Measurements from ENCODE around the gene MICOS13.
"Not testable (repeated sequence)": the region's sequence is repeated elsewhere in the genome, so short reads cannot be mapped to it uniquely, and the experiment has no call there.

The MICOS13 gene

DNA sequence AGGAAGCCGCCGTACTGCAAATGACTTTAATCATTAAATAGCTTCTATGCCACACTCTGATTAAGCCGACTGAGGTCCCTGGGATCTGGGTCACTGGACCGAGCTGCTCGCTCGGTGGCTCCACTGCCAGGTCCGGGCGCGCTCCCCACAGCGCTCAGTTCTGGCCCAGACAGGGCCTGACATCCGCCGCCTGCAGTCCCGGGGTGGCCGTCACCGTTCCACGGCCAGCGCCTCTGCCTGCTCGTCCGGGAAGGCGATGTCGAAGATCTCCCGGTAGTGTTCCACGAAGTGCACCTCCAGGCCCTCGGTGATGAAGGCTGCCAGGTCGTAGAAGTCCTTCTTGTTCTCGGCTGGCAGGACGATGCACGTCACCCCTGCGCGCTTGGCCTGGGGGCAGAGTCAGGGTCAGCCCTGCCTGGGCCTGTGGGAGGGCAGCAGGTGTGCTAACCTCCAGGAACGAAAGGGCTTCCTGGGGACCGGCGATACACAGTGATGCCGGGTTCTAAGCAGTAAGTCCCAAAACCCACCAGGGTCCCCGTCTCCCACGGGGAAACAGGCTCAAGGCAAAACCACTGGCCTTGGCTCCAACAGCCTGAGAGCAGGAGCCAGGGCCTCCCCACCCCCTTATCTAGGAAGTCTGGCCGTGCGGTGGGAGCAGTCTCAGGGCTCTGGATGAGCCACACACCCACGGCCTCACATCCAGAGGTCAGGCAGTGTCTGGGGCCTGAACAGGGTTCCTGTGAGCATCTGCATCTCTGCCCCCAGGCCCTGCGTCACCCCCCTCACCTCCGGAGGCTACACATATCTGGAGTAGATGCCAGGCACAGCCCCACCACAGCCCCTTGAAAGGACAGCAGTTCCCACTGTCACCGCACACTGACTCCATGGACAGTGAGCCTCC lies 11.8 kb upstream of the MICOS13 start:
- Histone ChIP-seq H3K4me1 (ENCODE audit: control insufficient read depth in 1 of 2, insufficient read depth in 2 of 2, low read length in 2 of 2) (peaks cover 0 to 25% of the 10 kb centered on the region in 2 donors), H3K36me3 (ENCODE audit: control insufficient read depth in 1 of 2, insufficient read depth in 2 of 2, low read length in 2 of 2) (peaks cover 18 to 52% of the 10 kb centered on the region in 2 donors), H3K4me3 (ENCODE audit: low read depth in 1 of 2, low read length in 2 of 2) (peak overlapping the region in 1 of 2 donors; percentile 79), H3K27me3 (ENCODE audit: low read depth, low read length) (no peaks in the 10 kb centered on the region), H3K9me3 (ENCODE audit: control insufficient read depth in 1 of 2, low read length in 2 of 2) (no peaks in the 10 kb centered on the region), H3K27ac (ENCODE audit: low read length) (no peak overlapping the region)

DNA sequence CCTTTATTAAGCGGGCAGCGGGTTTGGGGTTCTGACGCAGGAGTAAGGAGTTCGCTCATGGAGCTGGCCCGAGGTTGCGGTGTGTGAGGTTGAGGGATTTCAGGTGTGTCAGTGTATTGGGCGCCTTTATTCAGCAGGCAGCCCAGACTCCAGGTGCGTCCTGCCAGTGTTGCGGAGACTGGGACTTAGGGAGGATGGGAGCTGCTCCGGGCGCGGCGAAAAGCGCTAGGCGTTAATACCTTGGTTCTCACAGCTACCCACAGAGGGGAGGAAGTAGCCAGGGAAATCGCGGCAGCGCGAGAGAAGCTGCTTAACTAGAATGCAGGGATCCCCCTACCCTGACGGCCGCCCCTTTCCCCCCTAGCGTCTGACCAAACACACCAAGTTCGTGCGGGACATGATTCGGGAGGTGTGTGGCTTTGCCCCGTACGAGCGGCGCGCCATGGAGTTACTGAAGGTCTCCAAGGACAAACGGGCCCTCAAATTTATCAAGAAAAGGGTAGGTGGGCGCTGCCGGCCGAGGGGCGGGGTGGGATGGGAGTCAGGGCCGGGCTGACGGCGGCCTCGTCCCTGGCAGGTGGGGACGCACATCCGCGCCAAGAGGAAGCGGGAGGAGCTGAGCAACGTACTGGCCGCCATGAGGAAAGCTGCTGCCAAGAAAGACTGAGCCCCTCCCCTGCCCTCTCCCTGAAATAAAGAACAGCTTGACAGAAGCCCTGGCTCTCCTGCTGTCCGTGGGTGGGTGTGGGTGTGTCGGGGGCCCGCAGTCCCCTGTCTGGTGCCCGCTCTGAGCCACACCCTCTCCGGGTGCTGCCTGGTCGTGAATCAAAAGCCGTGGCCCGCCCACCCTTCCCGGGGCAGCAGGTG lies 10.9 kb upstream of the MICOS13 start:
- H3K36me3 ChIP-seq (ENCODE audit: control insufficient read depth in 1 of 2, insufficient read depth in 2 of 2, low read length in 2 of 2) = peaks cover 18 to 43% of the 10 kb centered on the region in 2 donors
- H3K4me3 ChIP-seq (ENCODE audit: low read depth in 1 of 2, low read length in 2 of 2) = peak overlapping the region; percentile 79 to 83
- no peaks in the 10 kb centered on the region for H3K27me3 ChIP-seq (ENCODE audit: low read depth, low read length)
- peak overlapping the region; percentile 87 for H3K27ac ChIP-seq (ENCODE audit: low read length)
- peaks cover 0 to 25% of the 10 kb centered on the region in 2 donors for H3K4me1 ChIP-seq (ENCODE audit: control insufficient read depth in 1 of 2, insufficient read depth in 2 of 2, low read length in 2 of 2)
- no peaks in the 10 kb centered on the region for H3K9me3 ChIP-seq (ENCODE audit: control insufficient read depth in 1 of 2, low read length in 2 of 2)

DNA sequence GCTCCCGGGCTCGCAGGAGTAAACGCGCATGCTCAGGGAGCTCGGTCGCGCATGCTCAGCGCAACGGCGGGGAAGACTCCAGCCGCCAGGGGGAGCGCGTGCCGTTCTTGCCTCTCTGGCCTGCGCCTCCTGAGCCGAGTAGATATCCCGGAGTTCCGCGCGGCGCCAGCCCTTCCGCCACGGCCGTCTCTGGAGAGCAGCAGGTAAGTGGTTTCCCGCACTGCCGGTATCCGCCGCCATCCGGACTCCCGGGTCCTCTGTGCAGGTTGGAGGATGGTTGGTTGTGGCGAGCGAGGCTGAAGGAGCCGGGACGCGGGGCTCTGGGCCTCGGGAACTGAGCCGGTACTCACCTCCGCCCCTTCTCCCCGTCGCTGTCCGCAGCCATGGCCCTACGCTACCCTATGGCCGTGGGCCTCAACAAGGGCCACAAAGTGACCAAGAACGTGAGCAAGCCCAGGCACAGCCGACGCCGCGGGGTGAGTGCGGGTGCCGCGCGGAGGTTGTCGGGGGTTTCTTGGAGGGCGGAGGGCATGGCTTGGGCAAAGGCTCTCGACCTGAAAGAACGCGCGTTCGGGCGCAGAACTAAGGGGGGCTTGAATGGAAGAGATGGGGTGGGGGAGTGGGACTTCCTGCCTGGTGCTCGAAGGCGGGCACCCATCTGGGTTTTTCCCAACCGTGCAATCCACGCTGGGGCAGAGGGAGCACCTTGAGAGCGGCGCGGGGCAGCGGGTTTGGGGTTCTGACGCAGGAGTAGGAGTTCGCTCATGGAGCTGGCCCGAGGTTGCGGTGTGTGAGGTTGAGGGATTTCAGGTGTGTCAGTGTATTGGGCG lies 10.0 kb upstream of the MICOS13 start, which contains the start of gene RPL36:
Gene RPL36, plus strand, starts transcription at position 171 of the 830 bp plus-strand sequence. Its CDS starts 213 bp downstream, at position 384.
- Histone ChIP-seq H3K4me3 (ENCODE audit: low read depth in 1 of 2, low read length in 2 of 2) (peak within 1 kb of the TSS; percentile 79 to 83), H3K27ac (ENCODE audit: low read length) (peak within 1 kb of the TSS; percentile 87), H3K36me3 (ENCODE audit: control insufficient read depth in 1 of 2, insufficient read depth in 2 of 2, low read length in 2 of 2) (peaks cover 15 to 34% of the 10 kb centered on the region in 2 donors), H3K27me3 (ENCODE audit: low read depth, low read length) (no peaks in the 10 kb centered on the region), H3K9me3 (ENCODE audit: control insufficient read depth in 1 of 2, low read length in 2 of 2) (no peaks in the 10 kb centered on the region), H3K4me1 (ENCODE audit: control insufficient read depth in 1 of 2, insufficient read depth in 2 of 2, low read length in 2 of 2) (peaks cover 0 to 25% of the 10 kb centered on the region in 2 donors)

GRCh38 chr19:5688262-5688881 lies 8.1 kb upstream of the MICOS13 start:
- not testable (repeated sequence) for H3K4me3 ChIP-seq (ENCODE audit: low read depth in 1 of 2, low read length in 2 of 2); H3K27me3 ChIP-seq (ENCODE audit: low read depth, low read length); H3K9me3 ChIP-seq (ENCODE audit: control insufficient read depth in 1 of 2, low read length in 2 of 2); H3K27ac ChIP-seq (ENCODE audit: low read length)
- Histone ChIP-seq H3K4me1 (ENCODE audit: control insufficient read depth in 1 of 2, insufficient read depth in 2 of 2, low read length in 2 of 2) (peaks cover 0 to 23% of the 10 kb centered on the region in 2 donors), H3K36me3 (ENCODE audit: control insufficient read depth in 1 of 2, insufficient read depth in 2 of 2, low read length in 2 of 2) (peaks cover 12 to 15% of the 10 kb centered on the region in 2 donors)

GRCh38 chr19:5687360-5688198 lies 7.3 kb upstream of the MICOS13 start:
- Histone ChIP-seq H3K9me3 (ENCODE audit: control insufficient read depth in 1 of 2, low read length in 2 of 2) (no peaks in the 10 kb centered on the region), H3K27ac (ENCODE audit: low read length) (no peak overlapping the region), H3K36me3 (ENCODE audit: control insufficient read depth in 1 of 2, insufficient read depth in 2 of 2, low read length in 2 of 2) (peaks cover 6 to 7% of the 10 kb centered on the region in 2 donors), H3K4me1 (ENCODE audit: control insufficient read depth in 1 of 2, insufficient read depth in 2 of 2, low read length in 2 of 2) (peaks cover 0 to 17% of the 10 kb centered on the region in 2 donors), H3K27me3 (ENCODE audit: low read depth, low read length) (no peaks in the 10 kb centered on the region), H3K4me3 (ENCODE audit: low read depth in 1 of 2, low read length in 2 of 2) (peak overlapping the region in 1 of 2 donors; percentile 82)

DNA sequence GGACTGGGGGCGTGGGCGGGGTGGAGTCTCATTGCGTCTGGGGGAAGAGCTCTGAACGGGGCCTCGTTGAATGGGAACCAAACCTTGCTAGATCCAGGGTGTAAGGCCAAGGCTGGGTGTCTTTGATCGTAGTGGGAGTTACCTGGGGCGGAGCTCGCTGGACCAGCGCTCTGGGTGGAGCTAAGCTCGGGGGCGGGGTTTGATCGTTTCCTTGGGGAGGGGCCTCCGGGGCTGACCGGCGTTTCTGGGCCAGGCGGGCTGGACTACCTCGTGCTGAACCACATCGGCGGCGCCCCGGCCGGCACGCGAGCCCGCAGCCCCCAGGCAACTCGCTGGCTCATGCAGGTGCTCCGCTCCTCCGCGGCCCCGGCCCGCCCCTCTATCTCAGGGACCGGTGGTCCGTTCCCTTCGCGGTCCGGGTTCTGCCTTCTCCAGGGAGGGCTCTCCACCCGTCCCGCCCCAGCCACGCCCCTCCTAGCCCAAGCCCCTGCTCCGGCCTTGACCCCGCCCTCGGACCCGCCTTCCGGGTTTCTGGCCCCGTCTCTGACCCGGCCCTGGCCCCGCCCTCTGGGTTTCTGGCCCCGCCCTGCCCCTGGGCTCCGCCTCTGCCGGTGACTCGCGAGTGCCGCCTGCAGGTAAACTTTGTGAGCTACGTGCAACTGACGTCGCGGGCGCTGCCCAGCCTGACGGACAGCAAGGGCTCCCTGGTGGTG lies 6.5 kb upstream of the MICOS13 start:
- Histone ChIP-seq H3K36me3 (ENCODE audit: control insufficient read depth in 1 of 2, insufficient read depth in 2 of 2, low read length in 2 of 2) (no peaks in the 10 kb centered on the region), H3K9me3 (ENCODE audit: control insufficient read depth in 1 of 2, low read length in 2 of 2) (no peaks in the 10 kb centered on the region), H3K4me3 (ENCODE audit: low read depth in 1 of 2, low read length in 2 of 2) (peak overlapping the region; percentile 26 to 82), H3K27ac (ENCODE audit: low read length) (no peak overlapping the region), H3K4me1 (ENCODE audit: control insufficient read depth in 1 of 2, insufficient read depth in 2 of 2, low read length in 2 of 2) (peaks cover 0 to 9% of the 10 kb centered on the region in 2 donors), H3K27me3 (ENCODE audit: low read depth, low read length) (no peaks in the 10 kb centered on the region)

- Histone ChIP-seq H3K36me3 (ENCODE audit: control insufficient read depth in 1 of 2, insufficient read depth in 2 of 2, low read length in 2 of 2) (no peaks in the 10 kb centered on the region), H3K27me3 (ENCODE audit: low read depth, low read length) (no peaks in the 10 kb centered on the region), H3K4me1 (ENCODE audit: control insufficient read depth in 1 of 2, insufficient read depth in 2 of 2, low read length in 2 of 2) (peaks cover 0 to 8% of the 10 kb centered on the region in 2 donors), H3K27ac (ENCODE audit: low read length) (no peak overlapping the region), H3K4me3 (ENCODE audit: low read depth in 1 of 2, low read length in 2 of 2) (peak overlapping the region; percentile 26 to 82), H3K9me3 (ENCODE audit: control insufficient read depth in 1 of 2, low read length in 2 of 2) (no peaks in the 10 kb centered on the region)
Observed at GRCh38 chr19:5686326-5686646, 6.0 kb upstream of the MICOS13 start.

DNA sequence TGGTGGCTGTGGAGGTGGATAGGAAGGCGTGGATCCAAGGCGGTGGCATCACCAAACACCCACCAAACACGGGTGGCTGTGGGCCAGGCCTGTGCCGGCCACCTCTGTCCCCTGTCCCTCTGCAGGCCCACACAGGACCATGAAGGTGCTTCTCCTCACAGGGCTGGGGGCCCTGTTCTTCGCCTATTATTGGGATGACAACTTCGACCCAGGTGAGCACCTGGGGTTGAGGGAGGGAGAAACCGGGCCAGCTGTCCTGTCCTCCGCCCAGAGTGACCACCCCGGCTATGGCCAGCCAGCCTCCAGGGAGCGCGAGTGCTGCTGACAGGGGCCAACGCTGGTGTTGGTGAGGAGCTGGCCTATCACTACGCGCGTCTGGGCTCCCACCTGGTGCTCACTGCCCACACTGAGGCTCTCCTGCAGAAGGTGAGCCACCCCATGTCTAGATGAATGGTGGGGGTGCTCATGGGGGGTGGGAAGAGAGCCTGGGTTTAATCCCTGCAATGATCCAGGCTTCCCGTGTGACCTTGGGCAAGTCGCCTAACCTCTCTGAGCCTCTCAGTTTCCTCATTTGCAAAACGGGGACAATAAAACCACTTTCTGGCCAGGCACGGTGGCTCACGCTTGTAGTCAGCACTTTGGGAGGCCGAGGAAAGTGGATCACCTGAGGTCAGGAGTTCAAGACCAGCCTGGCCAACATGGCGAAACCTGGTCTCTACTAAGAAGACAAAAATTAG lies 4.5 kb upstream of the MICOS13 start:
- Histone ChIP-seq H3K27ac (ENCODE audit: low read length) (no peak overlapping the region), H3K27me3 (ENCODE audit: low read depth, low read length) (no peaks in the 10 kb centered on the region), H3K4me3 (ENCODE audit: low read depth in 1 of 2, low read length in 2 of 2) (no peak overlapping the region), H3K4me1 (ENCODE audit: control insufficient read depth in 1 of 2, insufficient read depth in 2 of 2, low read length in 2 of 2) (peaks cover 0 to 9% of the 10 kb centered on the region in 2 donors), H3K36me3 (ENCODE audit: control insufficient read depth in 1 of 2, insufficient read depth in 2 of 2, low read length in 2 of 2) (no peaks in the 10 kb centered on the region), H3K9me3 (ENCODE audit: control insufficient read depth in 1 of 2, low read length in 2 of 2) (no peaks in the 10 kb centered on the region)

DNA sequence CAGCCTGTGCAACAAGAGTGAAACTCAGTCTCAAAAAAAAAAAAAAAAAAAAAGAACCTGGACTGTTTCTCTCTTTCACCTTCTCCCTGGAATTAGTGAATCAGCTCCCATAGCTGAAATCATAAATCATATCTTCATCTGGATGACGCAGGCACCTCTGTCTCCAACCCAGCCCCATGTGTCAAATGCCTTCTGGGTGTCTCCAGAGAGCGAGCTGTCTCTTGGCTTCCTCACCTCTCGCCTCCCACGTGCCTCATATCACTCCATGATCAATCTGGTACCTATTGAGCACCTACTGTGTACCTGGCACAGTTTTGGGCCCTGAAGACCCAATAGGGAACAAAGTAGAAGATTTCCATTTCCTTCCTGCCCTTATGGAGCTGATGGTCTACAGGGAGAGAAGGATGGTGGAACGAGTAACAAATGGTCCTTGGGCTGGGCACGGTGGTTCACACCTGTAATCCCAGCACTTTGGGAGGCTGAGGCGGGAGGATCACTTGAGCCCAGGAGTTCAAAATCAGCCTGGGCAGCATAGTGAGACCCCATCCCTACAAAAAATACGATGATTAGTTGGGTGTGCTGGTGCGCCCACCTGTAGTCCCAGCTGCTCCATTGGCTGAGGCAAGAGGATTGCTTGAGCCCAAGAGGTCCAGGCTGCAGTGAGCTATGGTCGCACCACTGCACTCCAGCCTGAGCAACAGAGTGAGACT lies 3.0 kb upstream of the MICOS13 start:
- H3K27me3 ChIP-seq (ENCODE audit: low read depth, low read length) = no peaks in the 10 kb centered on the region
- no peaks in the 10 kb centered on the region for H3K36me3 ChIP-seq (ENCODE audit: control insufficient read depth in 1 of 2, insufficient read depth in 2 of 2, low read length in 2 of 2)
- H3K4me3 ChIP-seq (ENCODE audit: low read depth in 1 of 2, low read length in 2 of 2) = no peak overlapping the region
- H3K9me3 ChIP-seq (ENCODE audit: control insufficient read depth in 1 of 2, low read length in 2 of 2) = no peaks in the 10 kb centered on the region
- H3K27ac ChIP-seq (ENCODE audit: low read length) = no peak overlapping the region
- peaks cover 6 to 19% of the 10 kb centered on the region in 2 donors for H3K4me1 ChIP-seq (ENCODE audit: control insufficient read depth in 1 of 2, insufficient read depth in 2 of 2, low read length in 2 of 2)

All from muscle layer of duodenum (tissue), 2 donors.